Stimulated activated naive B cell treated with anti-CD40 and anti-IgM and Interleukin-4, amounts not matched to agents 10 μg/mL and 1 μg/mL and 100 μg/mL, for 72 hours (primary cell): ENCODE measurements around the gene SORL1-AS1.
"Not testable (repeated sequence)": the region's sequence is repeated elsewhere in the genome, so short reads cannot be mapped to it uniquely, and the experiment has no call there.

ENCODE experiments used
- ATAC-seq, 2 donors: fragments of 150-1000 bp; cut with Tn5 transposase; replicated peaks; 2 replicates each; pipeline ENCODE4 v1.10.0; 2021; ENCODE audit warnings: moderate library complexity in 1 of 2
- DNase-seq: peaks from one replicate; pipeline ENCODE4 v3.0.0; 2021
- H3K27ac Mint-ChIP-seq: one replicate; pipeline ENCODE4 v1.8.0; 2022; ENCODE audit warnings: mild to moderate bottlenecking, mixed read lengths
- H3K27me3 Mint-ChIP-seq, 2 donors: one replicate each; pipeline ENCODE4 v1.8.0; 2022; ENCODE audit warnings: mixed read lengths in 2 of 2
- H3K36me3 Mint-ChIP-seq, 2 donors: one replicate each; pipeline ENCODE4 v1.8.0; 2022; ENCODE audit warnings: mixed read lengths in 2 of 2, mild to moderate bottlenecking in 1 of 2
- H3K4me1 Mint-ChIP-seq, 2 donors: one replicate each; pipeline ENCODE4 v1.8.0; 2022; ENCODE audit warnings: mixed read lengths in 2 of 2, mild to moderate bottlenecking in 1 of 2
- H3K4me3 Mint-ChIP-seq, 2 donors: one replicate each; pipeline ENCODE4 v1.8.0; 2022; ENCODE audit warnings: mild to moderate bottlenecking in 2 of 2, mixed read lengths in 2 of 2, moderate library complexity in 1 of 2
- H3K9me3 Mint-ChIP-seq, 2 donors: one replicate each; pipeline ENCODE4 v1.8.0; 2022; ENCODE audit warnings: mixed read lengths in 2 of 2, mild to moderate bottlenecking in 1 of 2

Gene SORL1-AS1

GRCh38 chr11:121482231-121483129, 29.7 kb upstream of the SORL1-AS1 start:
- H3K9me3 Mint-ChIP-seq: peaks cover 0 to 3% of the 10 kb centered on the region in 2 donors
- DNase-seq: peak; percentile 48
- peak overlapping the region; percentile 66 to 72 for H3K4me3 Mint-ChIP-seq
- H3K4me1 Mint-ChIP-seq: peaks cover 47 to 59% of the 10 kb centered on the region in 2 donors
- H3K36me3 Mint-ChIP-seq: peaks cover 24 to 37% of the 10 kb centered on the region in 2 donors
- peak; percentile 88 to 90 for ATAC-seq
- H3K27me3 Mint-ChIP-seq: no peaks in the 10 kb centered on the region
- peak overlapping the region; percentile 82 for H3K27ac Mint-ChIP-seq

GRCh38 chr11:121481484-121482230, 28.9 kb upstream of the SORL1-AS1 start:
- peak overlapping the region; percentile 66 to 72 for H3K4me3 Mint-ChIP-seq

DNA sequence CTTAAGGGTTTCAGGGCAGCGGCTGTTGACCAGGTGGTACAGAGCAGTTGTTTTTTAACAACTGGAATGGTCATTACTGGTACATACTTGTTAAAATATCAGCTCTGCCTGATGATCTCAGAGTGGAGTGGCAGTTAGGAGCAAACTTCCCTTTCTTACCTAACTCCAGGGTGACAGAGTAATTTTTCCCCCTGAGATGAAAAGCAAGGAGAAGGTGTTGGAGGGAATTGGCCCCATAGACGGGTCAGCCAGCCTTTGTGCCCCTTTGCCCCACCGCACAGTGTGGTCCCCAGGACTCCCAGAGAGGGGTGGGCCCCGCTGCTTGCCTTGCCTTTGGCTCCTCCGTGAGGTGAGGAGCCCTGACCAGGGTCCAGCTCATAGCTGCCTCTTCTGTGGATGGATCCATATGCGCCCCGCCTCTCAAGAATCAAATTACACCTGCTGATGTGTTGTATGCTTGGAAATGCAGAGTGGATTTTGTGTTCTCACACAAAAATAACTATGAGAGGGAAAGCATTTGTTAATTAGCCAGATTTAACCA, 27.0 kb upstream of the SORL1-AS1 start:
- DNase-seq (no peak), ATAC-seq (no peak)
- Mint-ChIP-seq H3K4me3 (no peak overlapping the region), H3K36me3 (peaks cover 16 to 30% of the 10 kb centered on the region in 2 donors), H3K27ac (peak overlapping the region; percentile 52), H3K9me3 (peaks cover 0 to 3% of the 10 kb centered on the region in 2 donors), H3K27me3 (no peaks in the 10 kb centered on the region), H3K4me1 (peaks cover 45 to 65% of the 10 kb centered on the region in 2 donors)

More at GRCh38 chr11:121481484-121482230, 28.9 kb upstream of the SORL1-AS1 start:
- peaks cover 19 to 37% of the 10 kb centered on the region in 2 donors for H3K36me3 Mint-ChIP-seq
- not testable (repeated sequence) for H3K27me3 Mint-ChIP-seq, H3K9me3 Mint-ChIP-seq, DNase-seq
- peaks cover 46 to 61% of the 10 kb centered on the region in 2 donors for H3K4me1 Mint-ChIP-seq
- ATAC-seq: peak; percentile 68 to 74
- peak overlapping the region; percentile 82 for H3K27ac Mint-ChIP-seq

GRCh38 chr11:121478895-121479697, 26.3 kb upstream of the SORL1-AS1 start:
- H3K36me3 Mint-ChIP-seq: peaks cover 16 to 26% of the 10 kb centered on the region in 2 donors
- peaks cover 44 to 65% of the 10 kb centered on the region in 2 donors for H3K4me1 Mint-ChIP-seq
- H3K9me3 Mint-ChIP-seq: no peaks in the 10 kb centered on the region
- no peaks in the 10 kb centered on the region for H3K27me3 Mint-ChIP-seq
- DNase-seq: no peak
- H3K27ac Mint-ChIP-seq: peak overlapping the region; percentile 52
- ATAC-seq: no peak
- H3K4me3 Mint-ChIP-seq: peak overlapping the region; percentile 14 to 29

DNA sequence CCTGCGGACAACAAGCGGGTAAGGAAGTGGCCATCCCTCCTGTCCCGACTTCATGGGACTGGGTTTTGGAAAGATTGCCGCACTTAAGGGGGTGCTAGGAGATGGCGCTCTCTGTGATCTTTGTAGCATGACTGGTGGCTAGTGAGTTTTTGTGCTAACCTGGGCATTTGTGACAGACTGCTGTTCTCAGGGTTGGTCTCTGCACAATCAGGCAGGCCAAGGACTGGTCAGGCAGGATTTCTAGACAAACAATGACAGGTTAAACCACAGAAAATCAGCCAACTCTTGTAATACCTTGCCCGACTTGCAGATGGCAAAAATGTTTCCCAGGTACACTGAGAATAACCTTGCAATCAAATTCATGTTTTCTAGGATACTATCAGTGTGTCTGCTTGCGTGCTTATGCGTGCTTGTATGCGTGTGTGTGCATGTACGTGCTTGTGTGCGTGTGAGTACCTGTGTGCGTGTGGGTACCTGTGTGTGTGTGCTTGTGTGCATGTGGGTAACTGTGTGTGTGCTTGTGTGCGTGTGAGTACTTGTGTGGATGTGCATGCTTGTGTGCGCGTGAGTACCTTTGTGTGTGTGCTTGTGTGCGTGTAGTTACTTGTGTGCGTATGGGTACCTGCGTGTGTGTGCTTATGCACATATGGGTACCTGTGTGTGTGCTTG, 25.6 kb upstream of the SORL1-AS1 start:
- H3K9me3 Mint-ChIP-seq: no peaks in the 10 kb centered on the region
- H3K27me3 Mint-ChIP-seq: no peaks in the 10 kb centered on the region
- H3K4me1 Mint-ChIP-seq: peaks cover 39 to 65% of the 10 kb centered on the region in 2 donors
- H3K27ac Mint-ChIP-seq: no peak overlapping the region
- ATAC-seq (no peak), DNase-seq (no peak)
- H3K36me3 Mint-ChIP-seq: peaks cover 12 to 22% of the 10 kb centered on the region in 2 donors
- H3K4me3 Mint-ChIP-seq: peak overlapping the region in 1 of 2 donors; percentile 14

DNA sequence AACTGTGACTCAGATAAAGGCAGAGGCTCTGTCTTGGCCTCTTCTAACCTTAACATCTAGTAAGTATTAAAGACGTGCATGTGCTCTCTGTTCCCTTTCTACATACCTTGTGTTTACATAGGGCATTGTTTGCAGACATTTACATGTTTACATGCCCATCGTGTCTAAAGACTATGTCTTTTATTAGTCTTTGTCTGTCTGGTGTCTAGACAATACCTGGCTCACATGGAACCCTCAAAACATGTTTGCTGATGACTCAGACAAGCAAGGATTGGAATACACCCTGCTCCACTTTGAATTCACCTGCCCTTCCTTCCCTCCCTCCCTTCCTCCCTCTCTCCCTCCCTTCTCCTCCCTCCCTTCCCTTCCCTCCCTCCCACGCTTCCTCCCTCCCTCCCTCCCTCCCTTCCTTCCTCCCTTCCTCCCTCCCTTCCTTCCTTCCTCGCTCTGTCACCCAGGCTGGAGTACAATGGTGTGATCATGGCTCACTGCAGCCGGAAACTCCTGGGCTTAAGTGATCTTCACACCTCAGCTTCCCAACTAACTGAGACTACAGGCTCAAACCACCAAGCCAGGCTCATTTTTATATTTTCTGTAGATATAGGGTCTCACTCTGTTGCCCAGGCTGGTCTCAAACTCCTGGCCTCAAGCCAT, 23.7 kb upstream of the SORL1-AS1 start:
- Mint-ChIP-seq H3K4me3 (no peak overlapping the region), H3K27me3 (no peaks in the 10 kb centered on the region), H3K9me3 (no peaks in the 10 kb centered on the region), H3K27ac (no peak overlapping the region), H3K4me1 (peaks cover 37 to 66% of the 10 kb centered on the region in 2 donors), H3K36me3 (peaks cover 13 to 26% of the 10 kb centered on the region in 2 donors)
- ATAC-seq: no peak
- no peak for DNase-seq

GRCh38 chr11:121474680-121475079, 21.9 kb upstream of the SORL1-AS1 start:
- Mint-ChIP-seq H3K4me3 (no peak overlapping the region), H3K27ac (no peak overlapping the region), H3K9me3 (no peaks in the 10 kb centered on the region), H3K36me3 (peaks cover 17 to 32% of the 10 kb centered on the region in 2 donors), H3K27me3 (no peaks in the 10 kb centered on the region), H3K4me1 (peaks cover 34 to 76% of the 10 kb centered on the region in 2 donors)
- no peak for DNase-seq
- no peak for ATAC-seq

- DNase-seq (no peak), ATAC-seq (peak; percentile 39 to 59)
- H3K4me1 Mint-ChIP-seq: peaks cover 35 to 78% of the 10 kb centered on the region in 2 donors
- peaks cover 16 to 22% of the 10 kb centered on the region in 2 donors for H3K36me3 Mint-ChIP-seq
- no peaks in the 10 kb centered on the region for H3K27me3 Mint-ChIP-seq
- H3K9me3 Mint-ChIP-seq: no peaks in the 10 kb centered on the region
- no peak overlapping the region for H3K4me3 Mint-ChIP-seq
- H3K27ac Mint-ChIP-seq: no peak overlapping the region
Observed at GRCh38 chr11:121473064-121473777, 20.5 kb upstream of the SORL1-AS1 start.

GRCh38 chr11:121472312-121472711, 19.5 kb upstream of the SORL1-AS1 start:
- H3K4me1 Mint-ChIP-seq: peaks cover 41 to 84% of the 10 kb centered on the region in 2 donors
- no peaks in the 10 kb centered on the region for H3K9me3 Mint-ChIP-seq
- DNase-seq: no peak
- H3K27ac Mint-ChIP-seq: no peak overlapping the region
- H3K4me3 Mint-ChIP-seq: no peak overlapping the region
- peaks cover 16 to 19% of the 10 kb centered on the region in 2 donors for H3K36me3 Mint-ChIP-seq
- no peak for ATAC-seq
- no peaks in the 10 kb centered on the region for H3K27me3 Mint-ChIP-seq

GRCh38 chr11:121471167-121471566, 18.4 kb upstream of the SORL1-AS1 start:
- no peak for DNase-seq
- Mint-ChIP-seq H3K9me3 (no peaks in the 10 kb centered on the region), H3K4me1 (peaks cover 44 to 88% of the 10 kb centered on the region in 2 donors), H3K27me3 (no peaks in the 10 kb centered on the region), H3K27ac (no peak overlapping the region), H3K36me3 (peaks cover 16 to 17% of the 10 kb centered on the region in 2 donors), H3K4me3 (no peak overlapping the region)
- ATAC-seq: no peak

DNA sequence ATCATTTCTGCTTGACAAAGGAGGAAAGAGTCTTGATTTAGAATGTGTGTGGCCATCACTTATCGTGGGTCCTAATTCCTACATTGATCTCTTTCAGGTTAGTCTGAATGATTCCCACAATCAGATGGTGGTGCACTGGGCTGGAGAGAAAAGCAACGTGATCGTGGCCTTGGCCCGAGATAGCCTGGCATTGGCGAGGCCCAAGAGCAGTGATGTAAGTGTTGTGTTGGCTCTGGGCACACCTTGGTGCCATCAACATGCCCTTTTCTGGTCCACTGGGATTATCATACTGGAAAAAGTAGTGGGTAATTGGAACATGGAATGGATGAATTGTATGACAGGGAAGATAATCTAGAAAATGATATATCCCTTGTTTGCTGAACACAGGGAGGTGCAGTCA, 17.1 kb upstream of the SORL1-AS1 start:
- ATAC-seq (no peak), DNase-seq (no peak)
- Mint-ChIP-seq H3K27ac (peak overlapping the region; percentile 37), H3K4me1 (peaks cover 50 to 94% of the 10 kb centered on the region in 2 donors), H3K9me3 (no peaks in the 10 kb centered on the region), H3K36me3 (peaks cover 12 to 17% of the 10 kb centered on the region in 2 donors), H3K4me3 (peak overlapping the region in 1 of 2 donors; percentile 17), H3K27me3 (no peaks in the 10 kb centered on the region)

- peak overlapping the region; percentile 37 for H3K27ac Mint-ChIP-seq
- DNase-seq (peak; percentile 83), ATAC-seq (peak; percentile 78 to 88)
- H3K4me1 Mint-ChIP-seq: peaks cover 58 to 94% of the 10 kb centered on the region in 2 donors
- H3K4me3 Mint-ChIP-seq: peak overlapping the region; percentile 11 to 21
- H3K9me3 Mint-ChIP-seq: no peaks in the 10 kb centered on the region
- no peaks in the 10 kb centered on the region for H3K27me3 Mint-ChIP-seq
- H3K36me3 Mint-ChIP-seq: peaks cover 6 to 11% of the 10 kb centered on the region in 2 donors
Observed at GRCh38 chr11:121467965-121468364, 15.2 kb upstream of the SORL1-AS1 start.
